K562 (cell line): Measurements from ENCODE around the gene DGCR6L. TPM values are rescaled to one million over a fixed set of nuclear protein-coding genes. Genes with fewer than 3 reads are reported as not detected.
A peak's percentile ranks its signal among the peaks of the same experiment; 100 is the strongest.

ENCODE experiments used
- ATAC-seq: fragments of 200-7000 bp; cut with Tn5 transposase; 3 replicates; pipeline ENCODE4 v1.9.1; 2020; ENCODE audit warnings: moderate library complexity
- BruUV-seq: library from RNA; stranded (reverse); fragments of 400-500 nt; replicated peaks from 2 replicates; lab custom pipeline; 2021; lab: Mats Ljungman, UMichigan
- CTCF ChIA-PET: fragments of 300-600 bp; formaldehyde crosslinking; extraction: SDS; loops from one replicate; lab custom pipeline; 2021; ENCODE audit warnings: low intra/inter-chr PET ratio; lab: Yijun Ruan, JAX
- POLR2A ChIA-PET: fragments of 300-600, 350-650 bp; sonication (Branson Sonifier 250); formaldehyde crosslinking; extraction: SDS; loops from one replicate; lab custom pipeline; 2021; ENCODE audit warnings: antibody characterized with exemption, inconsistent platforms; lab: Yijun Ruan, JAX
- DNase-seq, 4 experiments: peaks; one replicate each; pipeline versions ENCODE4 v3.0.0 to v3.0.0-alpha.2; 2011 to 2018; ENCODE audit warnings: low spot score in 3 of 4, mixed read lengths in 3 of 4; ENCODE audit errors: extremely low read depth in 1 of 4
- FAIRE-seq: peaks from 2 replicates; lab custom pipeline; 2011; peaks lifted over from hg19 to GRCh38; lab: Jason Lieb, UNC
- H2AFZ ChIP-seq: 2 replicates; pipeline ENCODE4 v1.6.0; 2011; ENCODE audit warnings: low read depth, low read length, control low read depth, inconsistent platforms
- H3K27ac ChIP-seq: fragments of 200-600 bp; 3 replicates; pipeline ENCODE4 v1.8.0; 2011; ENCODE audit warnings: low read depth, mild to moderate bottlenecking, control low read depth, inconsistent platforms, low read length, moderate library complexity, mixed read lengths; ENCODE audit errors: extremely low read depth
- H3K27me3 ChIP-seq, 2 experiments: fragments of 300-600 bp in 1 of 2; 2 replicates in 1 of 2; 3 replicates in 1 of 2; pipeline versions ENCODE4 v1.6.0 to v1.8.0; 2011; ENCODE audit warnings: inconsistent platforms in 2 of 2, low read length in 2 of 2, mild to moderate bottlenecking in 1 of 2, mixed read lengths in 1 of 2, moderate library complexity in 1 of 2; ENCODE audit not compliant: control insufficient read depth in 2 of 2, insufficient read depth in 2 of 2
- H3K36me3 ChIP-seq: fragments of 300-600 bp; 3 replicates; pipeline ENCODE4 v1.8.0; 2011; ENCODE audit warnings: mild to moderate bottlenecking, low read length, inconsistent platforms; ENCODE audit not compliant: control insufficient read depth, insufficient read depth
- H3K4me1 ChIP-seq, 2 experiments: fragments of 200-600 bp in 1 of 2; replicated peaks in 1 of 2; 2 replicates in 1 of 2; 3 replicates in 1 of 2; pipeline versions ENCODE4 v1.5.1 to v1.8.0; 2011; ENCODE audit warnings: inconsistent platforms in 2 of 2, low read length in 2 of 2, mild to moderate bottlenecking in 1 of 2, mixed read lengths in 1 of 2, moderate library complexity in 1 of 2; ENCODE audit not compliant: control insufficient read depth in 2 of 2, insufficient read depth in 2 of 2
- H3K4me2 ChIP-seq: 2 replicates; pipeline ENCODE4 v1.6.1; 2011; ENCODE audit warnings: low read length, control low read depth, inconsistent platforms, mixed read lengths; ENCODE audit not compliant: insufficient read depth
- H3K4me3 ChIP-seq: fragments of 200-600 bp; sonication (generic), shearing (Covaris generic); 2 replicates; pipeline ENCODE4 v1.5.1; 2016; ENCODE audit warnings: control low read depth, inconsistent platforms
- H3K79me2 ChIP-seq: fragments of 200-600 bp; 3 replicates; pipeline ENCODE4 v1.8.0; 2011; ENCODE audit warnings: low read length, inconsistent platforms; ENCODE audit not compliant: control insufficient read depth, insufficient read depth
- H3K9ac ChIP-seq, 2 experiments: 2 replicates each; pipeline versions ENCODE4 v1.6.0 to v1.6.1; 2011; ENCODE audit warnings: low read depth in 2 of 2, low read length in 2 of 2, control low read depth in 1 of 2, inconsistent platforms in 1 of 2, mild to moderate bottlenecking in 1 of 2, mixed read lengths in 1 of 2; ENCODE audit not compliant: insufficient read depth in 1 of 2
- H3K9me1 ChIP-seq: one replicate; pipeline ENCODE4 v1.6.0; 2011; ENCODE audit warnings: inconsistent platforms, mild to moderate bottlenecking, low read length, moderate library complexity; ENCODE audit not compliant: control insufficient read depth, insufficient read depth
- H3K9me3 ChIP-seq: replicated peaks from 2 replicates; pipeline ENCODE4 v1.5.1; 2011; ENCODE audit warnings: low read depth, low read length, inconsistent platforms; ENCODE audit not compliant: control insufficient read depth, insufficient read depth
- H4K20me1 ChIP-seq: replicated peaks from 2 replicates; pipeline ENCODE4 v1.6.1; 2011; ENCODE audit warnings: low read length, inconsistent platforms, mixed read lengths; ENCODE audit not compliant: control insufficient read depth, insufficient read depth
- ASH1L ChIP-seq: fragments of 450-650 bp; IDR thresholded peaks from 2 replicates; pipeline ENCODE4 v1.6.1; 2018; ENCODE audit warnings: borderline replicate concordance, mild to moderate bottlenecking, low read depth; ENCODE audit not compliant: partially characterized antibody
- CBFB ChIP-seq: sonication (generic); formaldehyde crosslinking; IDR thresholded peaks from 2 replicates; pipeline ENCODE4 v1.4.0; 2020; ENCODE audit warnings: mild to moderate bottlenecking, missing genetic modification reagents
- CREBBP ChIP-seq: IDR thresholded peaks from one replicate; pipeline ENCODE4 v1.6.1; 2012; ENCODE audit warnings: low read depth, mild to moderate bottlenecking, control low read depth, inconsistent platforms, low read length
- EP400 ChIP-seq: fragments of 450-650 bp; IDR thresholded peaks from 2 replicates; pipeline ENCODE4 v1.6.1; 2017; ENCODE audit warnings: antibody characterized with exemption, mild to moderate bottlenecking, moderate library complexity
- ETV6 ChIP-seq, 3 experiments: fragments of 150-350 bp in 1 of 3; sonication (generic) in 1 of 3; formaldehyde crosslinking in 1 of 3; IDR thresholded peaks; 2 replicates each; pipeline versions ENCODE4 v1.6.1 to v1.8.0; 2014 to 2022; ENCODE audit warnings: borderline replicate concordance in 2 of 3, low read depth in 2 of 3, antibody characterized with exemption in 1 of 3, low read length in 1 of 3, mild to moderate bottlenecking in 1 of 3, missing genetic modification reagents in 1 of 3
- KLF1 ChIP-seq: fragments of 450-650 bp; IDR thresholded peaks from 2 replicates; pipeline ENCODE4 v1.6.1; 2016; ENCODE audit warnings: missing genetic modification characterization, missing compliant biosample characterization
- KLF16 ChIP-seq: IDR thresholded peaks from 2 replicates; pipeline ENCODE4 v1.6.1; 2016; ENCODE audit warnings: antibody characterized with exemption
- KLF6 ChIP-seq: fragments of 250-450 bp; sonication (Bioruptor Pico); IDR thresholded peaks from 2 replicates; pipeline ENCODE4 v1.4.0; 2020; ENCODE audit warnings: mild to moderate bottlenecking, moderate library complexity, borderline replicate concordance
- RHOXF2B ChIP-seq: fragments of 250-450 bp; sonication (Bioruptor Pico); conservative IDR thresholded peaks from 2 replicates; pipeline ENCODE4 v1.5.1; 2021
- SAFB ChIP-seq: fragments of 200-400 bp; formaldehyde crosslinking; IDR thresholded peaks from 2 replicates; pipeline ENCODE4 v1.6.1; 2017; ENCODE audit warnings: low read depth, low read length, borderline replicate concordance
- SNIP1 ChIP-seq: fragments of 450-650 bp; IDR thresholded peaks from 2 replicates; pipeline ENCODE4 v1.7.1; 2017; ENCODE audit warnings: low read depth, mild to moderate bottlenecking
- ZNF184 ChIP-seq: sonication (generic); formaldehyde crosslinking; IDR thresholded peaks from 2 replicates; pipeline ENCODE4 v1.5.0; 2020; ENCODE audit warnings: missing genetic modification reagents
- WGBS: fragments of 100-300 bp; shearing (Covaris generic); methylation state at CpG from one replicate; pipeline ENCODE4 v1.1.6; 2016; ENCODE audit warnings: low coverage, mixed read lengths; ENCODE audit not compliant: insufficient coverage; ENCODE audit errors: missing lambda C conversion rate; 5-methylcytosine and 5-hydroxymethylcytosine counted together
- in situ Hi-C: fragments of 300-500 bp; cut with MboI; formaldehyde crosslinking; loops from 4 replicates; pipeline ENCODE4 v1.15.0; 2018; ENCODE audit warnings: inconsistent platforms, mixed read lengths
- intact Hi-C: fragments of 100-400 bp; cut with micrococcal nuclease; formaldehyde crosslinking; loops from 2 replicates; pipeline ENCODE4 v1.14.2; 2022
- polyA plus RNA-seq, 8 experiments: library from polyadenylated mRNA; depleted of rRNA in 4 of 8; stranded (reverse) in 5 of 8; unstranded in 3 of 8; fragments of >200 nt; fragmentation: Nextera tagmentation in 2 of 8; fragmentation: Illumina TruSeq in 1 of 8; extraction: Ambion mirVana in 2 of 8; extraction: Trizol in 1 of 8; gene quantifications; 2 replicates each; pipeline versions ENCODE4 v1.2.1 to v1.2.3, GENCODE V29; 2011 to 2014; ENCODE audit warnings: inconsistent platforms in 1 of 8, missing spikeins in 1 of 8
- total RNA-seq, 7 experiments: library from RNA; depleted of rRNA in 6 of 7; stranded (reverse); fragments of >200 nt in 6 of 7; fragmentation: Illumina TruSeq in 2 of 7; extraction: Trizol in 2 of 7; gene quantifications; 2 replicates each; pipeline versions ENCODE4 v1.2.1 to v1.2.3, GENCODE V29; 2011 to 2021; ENCODE audit warnings: low replicate concordance in 1 of 7
- TF ChIP-seq, protein P1 (sequence below): fragments of 250-450 bp; sonication (Bioruptor Pico); IDR thresholded peaks from 2 replicates; pipeline ENCODE4 v1.4.0; 2020; ENCODE audit warnings: mild to moderate bottlenecking, moderate library complexity
- TF ChIP-seq, protein P2 (sequence below): sonication (generic); formaldehyde crosslinking; IDR thresholded peaks from 2 replicates; pipeline ENCODE4 v1.8.0; 2022; ENCODE audit warnings: mild to moderate bottlenecking, low read depth, missing genetic modification reagents
- TF ChIP-seq, protein P3 (sequence below): sonication (generic); formaldehyde crosslinking; IDR thresholded peaks from 2 replicates; pipeline ENCODE4 v1.8.0; 2022; ENCODE audit warnings: mild to moderate bottlenecking, missing genetic modification reagents

Gene DGCR6L
- total and polyA plus RNA-seq, 9 of the 15 experiments (the other 6 are each of a cell fraction or from before 2014, with no cell fraction given), result 3.6 to 151 (median 51.0) TPM

DNA sequence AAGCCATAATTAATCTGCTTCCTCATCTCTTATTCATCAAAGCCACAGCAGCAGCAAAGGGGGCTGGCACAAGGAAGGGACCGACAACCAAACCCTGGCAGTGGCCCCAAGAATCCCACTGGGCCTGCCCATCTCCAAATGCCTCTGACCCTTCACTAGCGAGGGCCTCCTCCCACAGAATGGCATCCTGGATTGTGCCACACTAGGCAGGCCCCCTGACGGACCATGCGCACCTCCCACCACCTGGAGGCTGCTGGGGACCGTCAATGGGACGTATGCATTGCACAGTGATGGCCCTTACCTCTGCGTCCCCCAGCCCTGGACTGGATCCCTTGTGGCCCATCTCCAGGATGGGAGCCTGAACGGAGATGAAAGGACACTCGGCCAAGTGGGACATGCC lies 47.7 kb downstream of the DGCR6L start:
- Histone ChIP-seq H4K20me1 (peaks cover 37% of the 10 kb centered on the region), H3K4me1 (peaks cover 4 to 49% of the 10 kb centered on the region in 2 experiments; a peak in 4 of 5 replicates), H3K36me3 (no peaks in the 10 kb centered on the region), H3K27me3 (peaks cover 26 to 67% of the 10 kb centered on the region in 2 experiments; a peak in 4 of 5 replicates), H3K27ac (no peak overlapping the region), H2AFZ (no peak overlapping the region), H3K79me2 (no peaks in the 10 kb centered on the region), H3K4me3 (no peak overlapping the region), H3K9ac (no peak overlapping the region), H3K9me1 (peaks cover 4% of the 10 kb centered on the region), H3K9me3 (no peaks in the 10 kb centered on the region), H3K4me2 (no peak overlapping the region)
- 1% methylated on average over 9 of the region's 9 CpGs for WGBS
- CTCF ChIA-PET, result interaction anchor here (0.6 kb wide), 1 partner anchor 455 kb away, joined by 3 read pairs; no protein-coding TSS in a partner anchor
- BruUV-seq, result no TSS peak
- intact Hi-C loops, result no loop called here
- ATAC-seq, result no peak
- POLR2A ChIA-PET, result interaction anchor here (1.0 to 1.1 kb wide), 3 partner anchors 8 to 48 kb away, joined by 3 read pairs; partner anchors contain the start of gene DGCR6L
- FAIRE-seq, result no peak
- DNase-seq, result no peak
- in situ Hi-C loops, result no loop called here
- no peak for TF ChIP-seq ASH1L
- TF ChIP-seq, protein P1, sequence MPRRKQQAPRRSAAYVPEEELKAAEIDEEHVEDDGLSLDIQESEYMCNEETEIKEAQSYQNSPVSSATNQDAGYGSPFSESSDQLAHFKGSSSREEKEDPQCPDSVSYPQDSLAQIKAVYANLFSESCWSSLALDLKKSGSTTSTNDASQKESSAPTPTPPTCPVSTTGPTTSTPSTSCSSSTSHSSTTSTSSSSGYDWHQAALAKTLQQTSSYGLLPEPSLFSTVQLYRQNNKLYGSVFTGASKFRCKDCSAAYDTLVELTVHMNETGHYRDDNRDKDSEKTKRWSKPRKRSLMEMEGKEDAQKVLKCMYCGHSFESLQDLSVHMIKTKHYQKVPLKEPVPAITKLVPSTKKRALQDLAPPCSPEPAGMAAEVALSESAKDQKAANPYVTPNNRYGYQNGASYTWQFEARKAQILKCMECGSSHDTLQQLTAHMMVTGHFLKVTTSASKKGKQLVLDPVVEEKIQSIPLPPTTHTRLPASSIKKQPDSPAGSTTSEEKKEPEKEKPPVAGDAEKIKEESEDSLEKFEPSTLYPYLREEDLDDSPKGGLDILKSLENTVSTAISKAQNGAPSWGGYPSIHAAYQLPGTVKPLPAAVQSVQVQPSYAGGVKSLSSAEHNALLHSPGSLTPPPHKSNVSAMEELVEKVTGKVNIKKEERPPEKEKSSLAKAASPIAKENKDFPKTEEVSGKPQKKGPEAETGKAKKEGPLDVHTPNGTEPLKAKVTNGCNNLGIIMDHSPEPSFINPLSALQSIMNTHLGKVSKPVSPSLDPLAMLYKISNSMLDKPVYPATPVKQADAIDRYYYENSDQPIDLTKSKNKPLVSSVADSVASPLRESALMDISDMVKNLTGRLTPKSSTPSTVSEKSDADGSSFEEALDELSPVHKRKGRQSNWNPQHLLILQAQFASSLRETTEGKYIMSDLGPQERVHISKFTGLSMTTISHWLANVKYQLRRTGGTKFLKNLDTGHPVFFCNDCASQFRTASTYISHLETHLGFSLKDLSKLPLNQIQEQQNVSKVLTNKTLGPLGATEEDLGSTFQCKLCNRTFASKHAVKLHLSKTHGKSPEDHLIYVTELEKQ (CRISPR knock-in tag), result no peak
- no peak for TF ChIP-seq CREBBP
- TF ChIP-seq EP400, result no peak
- TF ChIP-seq, protein P2, sequence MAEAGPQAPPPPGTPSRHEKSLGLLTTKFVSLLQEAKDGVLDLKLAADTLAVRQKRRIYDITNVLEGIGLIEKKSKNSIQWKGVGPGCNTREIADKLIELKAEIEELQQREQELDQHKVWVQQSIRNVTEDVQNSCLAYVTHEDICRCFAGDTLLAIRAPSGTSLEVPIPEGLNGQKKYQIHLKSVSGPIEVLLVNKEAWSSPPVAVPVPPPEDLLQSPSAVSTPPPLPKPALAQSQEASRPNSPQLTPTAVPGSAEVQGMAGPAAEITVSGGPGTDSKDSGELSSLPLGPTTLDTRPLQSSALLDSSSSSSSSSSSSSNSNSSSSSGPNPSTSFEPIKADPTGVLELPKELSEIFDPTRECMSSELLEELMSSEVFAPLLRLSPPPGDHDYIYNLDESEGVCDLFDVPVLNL (CRISPR knock-in tag), result peak; percentile 79; the same call in 1 of the 2 replicates
- TF ChIP-seq, protein P3, sequence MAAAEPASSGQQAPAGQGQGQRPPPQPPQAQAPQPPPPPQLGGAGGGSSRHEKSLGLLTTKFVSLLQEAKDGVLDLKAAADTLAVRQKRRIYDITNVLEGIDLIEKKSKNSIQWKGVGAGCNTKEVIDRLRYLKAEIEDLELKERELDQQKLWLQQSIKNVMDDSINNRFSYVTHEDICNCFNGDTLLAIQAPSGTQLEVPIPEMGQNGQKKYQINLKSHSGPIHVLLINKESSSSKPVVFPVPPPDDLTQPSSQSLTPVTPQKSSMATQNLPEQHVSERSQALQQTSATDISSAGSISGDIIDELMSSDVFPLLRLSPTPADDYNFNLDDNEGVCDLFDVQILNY (CRISPR knock-in tag), result 0 out of 2 replicates have a peak, but pooled peaks have one; percentile 58
- no peak for TF ChIP-seq RHOXF2B
- no peak for TF ChIP-seq ETV6 (IDR thresholded peaks at IDR 0.05; ENCODE audit: borderline replicate concordance in 1 of 2, low read depth in 2 of 2, low read length in 1 of 2)
- no peak for TF ChIP-seq ETV6 (CRISPR knock-in tag; IDR thresholded peaks at IDR 0.05; ENCODE audit: borderline replicate concordance)
- TF ChIP-seq SAFB, result no peak
- TF ChIP-seq CBFB (CRISPR knock-in tag), result no peak
- TF ChIP-seq KLF16, result no peak
- TF ChIP-seq SNIP1, result no peak
- no peak for TF ChIP-seq KLF6 (CRISPR knock-in tag)
- TF ChIP-seq ZNF184 (CRISPR knock-in tag), result 0 out of 2 replicates have a peak, but pooled peaks have one; percentile 12
- TF ChIP-seq KLF1, result 0 out of 2 replicates have a peak, but pooled peaks have one; percentile 13
